ENCODE results near the gene CXCL17.

GRCh38 chr19:42424712-42425131, 18.0 kb downstream of the CXCL17 start:
- TF ChIP-seq CTCF (IDR thresholded peaks at IDR 0.05) (no peak), POLR2A (IDR thresholded peaks at IDR 0.05) (no peak)
